SK-N-SH treated with all-trans-retinoic acid at 6 μM for 48 hours (cell line): ENCODE data around the gene CPNE5.

ENCODE experiments used
- ATAC-seq: fragments of 200-7000 bp; cut with Tn5 transposase; 3 replicates; pipeline ENCODE4 v1.9.1; 2020; ENCODE audit warnings: mild to moderate bottlenecking, moderate library complexity
- ARNTL ChIP-seq: fragments of 450-650 bp; formaldehyde crosslinking; IDR thresholded peaks from 2 replicates; pipeline ENCODE4 v1.5.0; 2020; ENCODE audit warnings: low read depth, mild to moderate bottlenecking, moderate library complexity, borderline replicate concordance
- BACH2 ChIP-seq: fragments of 250-450 bp; sonication (Bioruptor Pico); IDR thresholded peaks from 2 replicates; pipeline ENCODE4 v1.9.0; 2021; ENCODE audit warnings: mild to moderate bottlenecking, borderline replicate concordance
- CREB5 ChIP-seq: fragments of 250-450 bp; sonication (Bioruptor Pico); IDR thresholded peaks from 2 replicates; pipeline ENCODE4 v1.5.1; 2020; ENCODE audit warnings: low read depth, mild to moderate bottlenecking, moderate library complexity
- CSDC2 ChIP-seq: fragments of 250-450 bp; sonication (Bioruptor Pico); IDR thresholded peaks from 2 replicates; pipeline ENCODE4 v1.5.0; 2020; ENCODE audit warnings: mild to moderate bottlenecking, moderate library complexity
- CSRNP3 ChIP-seq: fragments of 250-450 bp; sonication (Bioruptor Pico); IDR thresholded peaks from 2 replicates; pipeline ENCODE4 v1.5.1; 2021; ENCODE audit warnings: mild to moderate bottlenecking, moderate library complexity
- GLIS3 ChIP-seq: fragments of 250-450 bp; sonication (Bioruptor Pico); IDR thresholded peaks from 2 replicates; pipeline ENCODE4 v1.5.0; 2020; ENCODE audit warnings: mild to moderate bottlenecking, moderate library complexity
- ISL1 ChIP-seq: fragments of 250-450 bp; sonication (Bioruptor Pico); IDR thresholded peaks from 2 replicates; pipeline ENCODE4 v2.1.2; 2022; ENCODE audit warnings: mild to moderate bottlenecking, moderate library complexity
- OSR1 ChIP-seq: fragments of 250-450 bp; sonication (Bioruptor Pico); IDR thresholded peaks from 2 replicates; pipeline ENCODE4 v1.8.0; 2022; ENCODE audit warnings: moderate library complexity, mild to moderate bottlenecking, inconsistent platforms
- PATZ1 ChIP-seq: fragments of 250-450 bp; sonication (Bioruptor Pico); IDR thresholded peaks from 2 replicates; pipeline ENCODE4 v1.8.0; 2020; ENCODE audit warnings: mild to moderate bottlenecking, moderate library complexity, borderline replicate concordance
- POU6F1 ChIP-seq: fragments of 250-450 bp; sonication (Bioruptor Pico); IDR thresholded peaks from 2 replicates; pipeline ENCODE4 v1.8.0; 2021; ENCODE audit warnings: low read depth, mild to moderate bottlenecking, moderate library complexity, borderline replicate concordance
- PPARA ChIP-seq: fragments of 250-450 bp; sonication (Bioruptor Pico); IDR thresholded peaks from 2 replicates; pipeline ENCODE4 v1.5.0; 2020; ENCODE audit warnings: mild to moderate bottlenecking, borderline replicate concordance
- RARB ChIP-seq: fragments of 250-450 bp; sonication (Bioruptor Pico); IDR thresholded peaks from 2 replicates; pipeline ENCODE4 v1.8.0; 2021; ENCODE audit warnings: mild to moderate bottlenecking, moderate library complexity
- SNAI2 ChIP-seq: fragments of 250-450 bp; sonication (Bioruptor Pico); IDR thresholded peaks from 2 replicates; pipeline ENCODE4 v1.5.0; 2020; ENCODE audit warnings: mild to moderate bottlenecking, moderate library complexity
- TCF4 ChIP-seq: fragments of 250-450 bp; sonication (Bioruptor Pico); IDR thresholded peaks from 2 replicates; pipeline ENCODE4 v1.8.0; 2021; ENCODE audit warnings: mild to moderate bottlenecking, moderate library complexity, borderline replicate concordance
- TOX ChIP-seq: fragments of 250-450 bp; sonication (Bioruptor Pico); IDR thresholded peaks from 2 replicates; pipeline ENCODE4 v1.8.0; 2021; ENCODE audit warnings: mild to moderate bottlenecking, moderate library complexity, borderline replicate concordance
- TSHZ2 ChIP-seq: fragments of 250-450 bp; sonication (Bioruptor Pico); IDR thresholded peaks from 2 replicates; pipeline ENCODE4 v1.5.0; 2020; ENCODE audit warnings: mild to moderate bottlenecking, moderate library complexity
- ZC3H10 ChIP-seq: fragments of 250-450 bp; sonication (Bioruptor Pico); IDR thresholded peaks from 2 replicates; pipeline ENCODE4 v1.5.1; 2021; ENCODE audit warnings: mild to moderate bottlenecking, moderate library complexity
- ZFP3 ChIP-seq: fragments of 250-450 bp; sonication (Bioruptor Pico); IDR thresholded peaks from 2 replicates; pipeline ENCODE4 v1.5.0; 2020; ENCODE audit warnings: mild to moderate bottlenecking, moderate library complexity
- ZFP30 ChIP-seq: fragments of 450-650 bp; formaldehyde crosslinking; IDR thresholded peaks from 2 replicates; pipeline ENCODE4 v1.5.0; 2022; ENCODE audit warnings: mild to moderate bottlenecking, moderate library complexity
- ZNF565 ChIP-seq: fragments of 450-650 bp; formaldehyde crosslinking; conservative IDR thresholded peaks from 2 replicates; pipeline ENCODE4 v1.5.0; 2020; ENCODE audit warnings: low read depth, mild to moderate bottlenecking, moderate library complexity
- ZNF70 ChIP-seq: fragments of 450-650 bp; formaldehyde crosslinking; IDR thresholded peaks from 2 replicates; pipeline ENCODE4 v1.5.0; 2020; ENCODE audit warnings: mild to moderate bottlenecking, moderate library complexity
- ZNF8 ChIP-seq: fragments of 450-650 bp; formaldehyde crosslinking; IDR thresholded peaks from 2 replicates; pipeline ENCODE4 v1.5.0; 2020; ENCODE audit warnings: mild to moderate bottlenecking, moderate library complexity

CPNE5 gene

GRCh38 chr6:36757206-36757605, 82.0 kb downstream of the CPNE5 start:
- no peak for ATAC-seq
- TF ChIP-seq CSRNP3 (CRISPR knock-in tag) (no peak), GLIS3 (no peak), RARB (CRISPR knock-in tag) (no peak), ZFP3 (CRISPR knock-in tag) (no peak), CSDC2 (CRISPR knock-in tag) (no peak), ZFP30 (no peak), TOX (no peak), SNAI2 (no peak), ZNF565 (CRISPR knock-in tag) (no peak), OSR1 (no peak), ZNF70 (CRISPR knock-in tag) (no peak), BACH2 (no peak), TSHZ2 (CRISPR knock-in tag) (no peak), POU6F1 (CRISPR knock-in tag) (no peak), CREB5 (CRISPR knock-in tag) (no peak)

GRCh38 chr6:36756786-36757185, 82.5 kb downstream of the CPNE5 start:
- TF ChIP-seq RARB (CRISPR knock-in tag) (no peak), ZNF70 (CRISPR knock-in tag) (no peak), CREB5 (CRISPR knock-in tag) (no peak), CSRNP3 (CRISPR knock-in tag) (no peak), ZFP30 (no peak), CSDC2 (CRISPR knock-in tag) (no peak), TCF4 (CRISPR knock-in tag) (no peak), PPARA (CRISPR knock-in tag) (no peak), ZNF8 (CRISPR knock-in tag) (no peak), PATZ1 (CRISPR knock-in tag) (no peak), ISL1 (CRISPR knock-in tag) (no peak), TOX (no peak), ZFP3 (CRISPR knock-in tag) (no peak), POU6F1 (CRISPR knock-in tag) (no peak), ZNF565 (CRISPR knock-in tag) (no peak), ARNTL (CRISPR knock-in tag) (no peak), ZC3H10 (CRISPR knock-in tag) (no peak), BACH2 (no peak), SNAI2 (no peak)

More at GRCh38 chr6:36756786-36757185, 82.5 kb downstream of the CPNE5 start:
- ATAC-seq, result no peak
